HepG2 (cell line): ENCODE results near the gene GRIK4. TPM values are rescaled to one million over a fixed set of nuclear protein-coding genes. Genes with fewer than 3 reads are reported as not detected.

Experiments
- ATAC-seq: fragments of 200-7000 bp; cut with Tn5 transposase; 3 replicates; pipeline ENCODE4 v1.9.1; 2020; ENCODE audit warnings: mild to moderate bottlenecking, moderate library complexity
- BruUV-seq: library from RNA; stranded (reverse); fragments of 400-500 nt; replicated peaks from 2 replicates; lab custom pipeline; 2021; lab: Mats Ljungman, UMichigan
- CTCF ChIA-PET: fragments of 300-600 bp; formaldehyde crosslinking; extraction: SDS; loops from one replicate; lab custom pipeline; 2021; ENCODE audit warnings: low total read pairs, inconsistent platforms, low intra/inter-chr PET ratio; lab: Yijun Ruan, JAX
- POLR2A ChIA-PET: fragments of 350-600 bp; sonication (Branson Sonifier 250); formaldehyde crosslinking; loops from one replicate; lab custom pipeline; 2020; ENCODE audit warnings: antibody characterized with exemption, inconsistent platforms; lab: Yijun Ruan, JAX
- DNase-seq: peaks from one replicate; pipeline ENCODE4 v3.0.0-alpha.2; 2015; ENCODE audit warnings: low spot score
- FAIRE-seq: peaks from 3 replicates; lab custom pipeline; 2011; peaks lifted over from hg19 to GRCh38; lab: Jason Lieb, UNC
- H2AFZ ChIP-seq: one replicate; pipeline ENCODE4 v1.6.1; 2011; ENCODE audit warnings: low read length, inconsistent platforms
- H3K27ac ChIP-seq: fragments of 300-600 bp; 3 replicates; pipeline ENCODE4 v1.8.0; 2011; ENCODE audit warnings: mixed run types, mild to moderate bottlenecking, mixed read lengths, low read length, inconsistent platforms; ENCODE audit not compliant: insufficient read depth; ENCODE audit errors: extremely low read length
- H3K27me3 ChIP-seq, 2 experiments: fragments of 200-600 bp in 1 of 2; 2 replicates in 1 of 2; 3 replicates in 1 of 2; pipeline versions ENCODE4 v1.6.0 to v1.8.0; 2011; ENCODE audit warnings: low read length in 2 of 2, mild to moderate bottlenecking in 2 of 2, moderate library complexity in 2 of 2, inconsistent platforms in 1 of 2; ENCODE audit not compliant: insufficient read depth in 2 of 2, control insufficient read depth in 1 of 2
- H3K36me3 ChIP-seq, 2 experiments: fragments of 200-600 bp in 1 of 2; replicated peaks in 1 of 2; 2 replicates in 1 of 2; 3 replicates in 1 of 2; pipeline versions ENCODE4 v1.5.1 to v1.8.0; 2011; ENCODE audit warnings: low read length in 2 of 2, inconsistent platforms in 1 of 2; ENCODE audit not compliant: insufficient read depth in 2 of 2, control insufficient read depth in 1 of 2
- H3K4me1 ChIP-seq: 2 replicates; pipeline ENCODE4 v1.5.1; 2012; ENCODE audit warnings: low read length, inconsistent platforms; ENCODE audit not compliant: insufficient read depth
- H3K4me2 ChIP-seq: 2 replicates; pipeline ENCODE4 v1.6.0; 2011; ENCODE audit warnings: low read depth, low read length, inconsistent platforms
- H3K4me3 ChIP-seq, 3 experiments: fragments of 200-600 bp in 1 of 3; sonication (generic), shearing (Covaris generic) in 1 of 3; replicated peaks in 1 of 3; 2 replicates each; pipeline ENCODE4 v1.5.1; 2011 to 2016; ENCODE audit warnings: low read length in 3 of 3, inconsistent platforms in 2 of 3, low read depth in 2 of 3, mild to moderate bottlenecking in 2 of 3, control low read depth in 1 of 3, mixed read lengths in 1 of 3; ENCODE audit not compliant: insufficient read depth in 1 of 3
- H3K79me2 ChIP-seq: one replicate; pipeline ENCODE4 v1.6.1; 2011; ENCODE audit warnings: low read length, inconsistent platforms; ENCODE audit not compliant: insufficient read depth
- H3K9ac ChIP-seq: 2 replicates; pipeline ENCODE4 v1.6.0; 2011; ENCODE audit warnings: mild to moderate bottlenecking, low read depth, low read length, inconsistent platforms; ENCODE audit not compliant: insufficient read depth
- H3K9me3 ChIP-seq: 2 replicates; pipeline ENCODE4 v1.5.1; 2012; ENCODE audit warnings: mild to moderate bottlenecking, low read length
- H4K20me1 ChIP-seq: 2 replicates; pipeline ENCODE4 v1.6.0; 2011; ENCODE audit warnings: inconsistent platforms, mild to moderate bottlenecking, low read length, moderate library complexity; ENCODE audit not compliant: insufficient read depth
- ARID2 ChIP-seq: sonication (generic); formaldehyde crosslinking; IDR thresholded peaks from 2 replicates; pipeline ENCODE4 v1.8.1; 2022; ENCODE audit warnings: mild to moderate bottlenecking, missing genetic modification reagents, borderline replicate concordance
- CTCF ChIP-seq: sonication (generic); formaldehyde crosslinking; IDR thresholded peaks from 2 replicates; pipeline ENCODE4 v1.5.0; 2020; ENCODE audit warnings: mild to moderate bottlenecking, missing genetic modification reagents, moderate library complexity
- ETV5 ChIP-seq: IDR thresholded peaks from 2 replicates; pipeline ENCODE4 v1.6.1; 2018; ENCODE audit warnings: missing biosample characterization, missing genetic modification reagents, inconsistent platforms, borderline replicate concordance
- EZH2 ChIP-seq: conservative IDR thresholded peaks from 2 replicates; pipeline ENCODE4 v1.6.1; 2012; ENCODE audit warnings: mild to moderate bottlenecking, low read depth, low read length, moderate library complexity
- GMEB1 ChIP-seq: sonication (generic); formaldehyde crosslinking; IDR thresholded peaks from 2 replicates; pipeline ENCODE4 v1.5.1; 2020; ENCODE audit warnings: missing genetic modification reagents, mild to moderate bottlenecking, borderline replicate concordance
- HNRNPL ChIP-seq: fragments of 200-400 bp; formaldehyde crosslinking; IDR thresholded peaks from 2 replicates; pipeline ENCODE4 v1.6.1; 2017; ENCODE audit warnings: mild to moderate bottlenecking, low read depth, low read length
- LBX2 ChIP-seq: sonication (generic); formaldehyde crosslinking; IDR thresholded peaks from 2 replicates; pipeline ENCODE4 v1.5.0; 2020; ENCODE audit warnings: missing genetic modification reagents, mild to moderate bottlenecking, borderline replicate concordance
- NFE2L1 ChIP-seq: sonication (generic); formaldehyde crosslinking; IDR thresholded peaks from 2 replicates; pipeline ENCODE4 v1.4.0; 2020; ENCODE audit warnings: missing genetic modification reagents, mild to moderate bottlenecking, borderline replicate concordance
- SMYD3 ChIP-seq: sonication (generic); formaldehyde crosslinking; IDR thresholded peaks from 2 replicates; pipeline ENCODE4 v1.8.1; 2023; ENCODE audit warnings: mild to moderate bottlenecking, missing genetic modification reagents
- ZBTB7B ChIP-seq: sonication (generic); formaldehyde crosslinking; IDR thresholded peaks from 2 replicates; pipeline ENCODE4 v1.4.0; 2020; ENCODE audit warnings: missing genetic modification reagents
- ZFAT ChIP-seq: sonication (generic); formaldehyde crosslinking; conservative IDR thresholded peaks from 2 replicates; pipeline ENCODE4 v1.8.1; 2023; ENCODE audit warnings: missing genetic modification reagents, inconsistent platforms
- ZNF260 ChIP-seq: sonication (generic); formaldehyde crosslinking; IDR thresholded peaks from 2 replicates; pipeline ENCODE4 v1.4.0; 2020; ENCODE audit warnings: missing genetic modification reagents, low read depth, mild to moderate bottlenecking, borderline replicate concordance
- ZNF547 ChIP-seq: sonication (generic); formaldehyde crosslinking; IDR thresholded peaks from 2 replicates; pipeline ENCODE4 v1.5.1; 2020; ENCODE audit warnings: mild to moderate bottlenecking, missing genetic modification reagents
- WGBS: methylation state at CpG from one replicate; pipeline ENCODE4 v1.1.6; 2017; ENCODE audit warnings: low lambda C conversion rate; 5-methylcytosine and 5-hydroxymethylcytosine counted together
- in situ Hi-C: cut with HindIII; loops from 2 replicates; pipeline ENCODE4 v1.10.0; 2017; ENCODE audit warnings: low pct_unique_long_range_greater_than_20kb; ENCODE audit not compliant: extremely low pct_ligation_motif_present
- intact Hi-C: fragments of 100-400 bp; cut with micrococcal nuclease; formaldehyde crosslinking; loops from one replicate; pipeline ENCODE4 v1.10.0; 2022; ENCODE audit not compliant: unreplicated experiment
- polyA plus RNA-seq, 8 experiments: library from polyadenylated mRNA; depleted of rRNA in 3 of 8; stranded (reverse) in 7 of 8; unstranded in 1 of 8; fragments of >200 nt; fragmentation: Illumina TruSeq in 4 of 8; extraction: Trizol in 4 of 8; gene quantifications; 2 replicates each; pipeline versions ENCODE4 v1.2.1 to v1.2.3, GENCODE V29; 2011 to 2016; ENCODE audit warnings: low read depth in 4 of 8, missing spikeins in 1 of 8, mixed read lengths in 1 of 8; ENCODE audit not compliant: insufficient read depth in 1 of 8
- total RNA-seq, 5 experiments: library from RNA; depleted of rRNA; stranded (reverse); fragments of >200 nt; fragmentation: Illumina TruSeq; extraction: Trizol; gene quantifications; 2 replicates each; pipeline ENCODE4 v1.2.3, GENCODE V29; 2016; ENCODE audit warnings: low read depth in 1 of 5

GRIK4 gene
- total and polyA plus RNA-seq, 2 of the 13 experiments (the other 11 are each of a cell fraction or from before 2014, with no cell fraction given), result 0.04 to 0.07 TPM

- BruUV-seq, result no TSS peak
- Histone ChIP-seq H3K4me1 (no peaks in the 10 kb centered on the region), H3K27ac (no peak overlapping the region), H4K20me1 (no peaks in the 10 kb centered on the region), H3K4me2 (no peak overlapping the region), H3K4me3 (no peak overlapping the region), H3K9ac (no peak overlapping the region), H3K79me2 (no peaks in the 10 kb centered on the region), H2AFZ (no peak overlapping the region), H3K9me3 (no peaks in the 10 kb centered on the region), H3K27me3 (peaks cover 4 to 39% of the 10 kb centered on the region in 2 experiments; a peak in 4 of 5 replicates), H3K36me3 (no peaks in the 10 kb centered on the region)
- ATAC-seq (no peak), FAIRE-seq (no peak), DNase-seq (no peak)
- intact Hi-C loops (no loop called here), in situ Hi-C loops (no loop called here)
- ChIA-PET POLR2A (no interaction called here), CTCF (no interaction called here)
- 13% methylated on average over 5 of the region's 5 CpGs for WGBS
- TF ChIP-seq NFE2L1 (CRISPR knock-in tag), result no peak
- no peak for TF ChIP-seq SMYD3 (CRISPR knock-in tag)
- TF ChIP-seq HNRNPL, result no peak
- TF ChIP-seq ZFAT (CRISPR knock-in tag), result no peak
- TF ChIP-seq EZH2, result no peak
- TF ChIP-seq LBX2, result no peak
- TF ChIP-seq CTCF (CRISPR knock-in tag), result no peak
- TF ChIP-seq ARID2 (CRISPR knock-in tag), result no peak
- TF ChIP-seq GMEB1, result no peak
- TF ChIP-seq ZNF547 (CRISPR knock-in tag), result no peak
- no peak for TF ChIP-seq ETV5
- no peak for TF ChIP-seq ZBTB7B (CRISPR knock-in tag)
- no peak for TF ChIP-seq ZNF260 (CRISPR knock-in tag)
Observed at GRCh38 chr11:120793150-120793549, 281.6 kb downstream of the GRIK4 start.
